Upper lobe of left lung (tissue), 4 donors: ENCODE measurements around the gene CLDN6.

Experiments
- POLR2AphosphoS5 ChIP-seq, 2 donors: sonication (generic); formaldehyde crosslinking; IDR thresholded peaks; one replicate each; pipeline ENCODE4 v1.5.1; 2017; ENCODE audit warnings: antibody characterized with exemption in 2 of 2
- TF ChIP-seq, protein P1 (sequence below), 6 experiments: fragments of 450-650 bp in 4 of 6; fragments of 200-600 bp in 2 of 6; sonication (generic) in 2 of 6; IDR thresholded peaks; one replicate each; pipeline ENCODE4 v1.5.1; 2016 to 2019; ENCODE audit warnings: antibody characterized with exemption in 6 of 6

DNA sequence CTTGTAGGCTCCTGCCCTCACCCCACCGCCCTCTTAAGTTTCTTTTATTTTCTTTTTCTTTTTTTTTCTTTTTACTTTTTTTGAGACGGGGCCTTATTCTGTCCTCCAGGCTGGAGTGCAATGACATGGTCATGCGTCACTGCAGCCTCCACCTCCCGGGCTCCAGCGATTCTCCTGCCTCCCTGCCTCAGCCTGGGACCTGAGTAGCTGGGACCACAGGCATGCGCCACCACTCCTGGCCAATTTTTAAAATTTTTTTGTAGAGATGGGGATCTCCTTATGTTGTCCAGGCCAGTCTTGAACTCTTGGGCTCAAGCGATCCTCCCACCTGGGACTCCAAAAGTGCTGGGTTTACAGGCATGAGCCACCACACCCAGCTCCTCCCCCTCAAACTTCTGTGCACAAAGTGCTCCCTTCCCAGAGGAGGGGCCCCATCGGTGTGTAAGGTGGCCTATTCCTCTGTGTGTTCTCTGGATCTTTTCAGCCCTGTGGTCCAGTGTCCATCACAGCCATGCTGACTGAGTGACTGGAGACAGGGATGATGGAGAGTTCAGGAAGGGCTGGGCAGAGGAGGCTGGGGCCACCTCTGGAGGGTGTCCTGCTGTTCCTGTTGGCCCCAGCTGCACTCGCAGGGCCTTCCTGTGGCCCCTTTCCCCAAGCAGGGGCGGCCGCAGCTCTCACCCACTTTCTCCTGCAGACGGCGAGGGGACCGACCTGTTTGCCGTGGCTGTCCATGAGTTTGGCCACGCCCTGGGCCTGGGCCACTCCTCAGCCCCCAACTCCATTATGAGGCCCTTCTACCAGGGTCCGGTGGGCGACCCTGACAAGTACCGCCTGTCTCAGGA lies 38.6 kb upstream of the CLDN6 start:
- TF ChIP-seq, protein P1, sequence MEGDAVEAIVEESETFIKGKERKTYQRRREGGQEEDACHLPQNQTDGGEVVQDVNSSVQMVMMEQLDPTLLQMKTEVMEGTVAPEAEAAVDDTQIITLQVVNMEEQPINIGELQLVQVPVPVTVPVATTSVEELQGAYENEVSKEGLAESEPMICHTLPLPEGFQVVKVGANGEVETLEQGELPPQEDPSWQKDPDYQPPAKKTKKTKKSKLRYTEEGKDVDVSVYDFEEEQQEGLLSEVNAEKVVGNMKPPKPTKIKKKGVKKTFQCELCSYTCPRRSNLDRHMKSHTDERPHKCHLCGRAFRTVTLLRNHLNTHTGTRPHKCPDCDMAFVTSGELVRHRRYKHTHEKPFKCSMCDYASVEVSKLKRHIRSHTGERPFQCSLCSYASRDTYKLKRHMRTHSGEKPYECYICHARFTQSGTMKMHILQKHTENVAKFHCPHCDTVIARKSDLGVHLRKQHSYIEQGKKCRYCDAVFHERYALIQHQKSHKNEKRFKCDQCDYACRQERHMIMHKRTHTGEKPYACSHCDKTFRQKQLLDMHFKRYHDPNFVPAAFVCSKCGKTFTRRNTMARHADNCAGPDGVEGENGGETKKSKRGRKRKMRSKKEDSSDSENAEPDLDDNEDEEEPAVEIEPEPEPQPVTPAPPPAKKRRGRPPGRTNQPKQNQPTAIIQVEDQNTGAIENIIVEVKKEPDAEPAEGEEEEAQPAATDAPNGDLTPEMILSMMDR (IDR thresholded peaks at IDR 0.05), result no peak
- no peak for TF ChIP-seq POLR2AphosphoS5 (IDR thresholded peaks at IDR 0.05)
